ENCODE measurements around the gene ALDH5A1.

The ALDH5A1 gene

GRCh38 chr6:24534329-24534728 is 39.6 kb downstream of the ALDH5A1 start:
- no peak for TF ChIP-seq CTCF (conservative IDR thresholded peaks at IDR 0.05)

GRCh38 chr6:24535210-24535609 is 40.4 kb downstream of the ALDH5A1 start:
- no peak overlapping the region for H3K27ac ChIP-seq
- TF ChIP-seq CTCF (conservative IDR thresholded peaks at IDR 0.05): no peak

More at GRCh38 chr6:24534329-24534728, 39.6 kb downstream of the ALDH5A1 start:
- no peak overlapping the region for H3K27ac ChIP-seq

- H3K27ac ChIP-seq: 0 out of 2 replicates have a peak overlapping the region, but pooled peaks have one; percentile 2
- TF ChIP-seq CTCF (conservative IDR thresholded peaks at IDR 0.05): no peak
Observed at GRCh38 chr6:24536466-24536865, 41.7 kb downstream of the ALDH5A1 start.

GRCh38 chr6:24537082-24537699 is 42.4 kb downstream of the ALDH5A1 start:
- no peak overlapping the region for H3K27ac ChIP-seq
- TF ChIP-seq CTCF (conservative IDR thresholded peaks at IDR 0.05): no peak

- no peak for TF ChIP-seq CTCF (conservative IDR thresholded peaks at IDR 0.05)
- H3K27ac ChIP-seq: no peak overlapping the region
Observed at GRCh38 chr6:24537771-24538385, 43.1 kb downstream of the ALDH5A1 start.

GRCh38 chr6:24539416-24539815 is 44.6 kb downstream of the ALDH5A1 start:
- H3K27ac ChIP-seq: no peak overlapping the region
- no peak for TF ChIP-seq CTCF (conservative IDR thresholded peaks at IDR 0.05)

GRCh38 chr6:24540197-24540596 is 45.4 kb downstream of the ALDH5A1 start:
- no peak overlapping the region for H3K27ac ChIP-seq
- no peak for TF ChIP-seq CTCF (conservative IDR thresholded peaks at IDR 0.05)

All from VCaP (cell line).